Mesothelial cell of epicardium (in vitro differentiated cells): ENCODE measurements around the gene AGMO. TPM values are rescaled to one million over a fixed set of nuclear protein-coding genes. Genes with fewer than 3 reads are reported as not detected.

Experiments
- DNase-seq, 2 experiments: peaks; one replicate each; pipeline ENCODE4 v3.0.0; 2021; ENCODE audit warnings: low spot score in 2 of 2; ENCODE audit not compliant: unreplicated experiment in 2 of 2
- H3K27ac Mint-ChIP-seq: 2 replicates; pipeline ENCODE4 v1.8.0; 2021; ENCODE audit warnings: mixed read lengths
- H3K27me3 Mint-ChIP-seq: 2 replicates; pipeline ENCODE4 v1.8.0; 2021; ENCODE audit warnings: low read depth, mixed read lengths
- H3K36me3 Mint-ChIP-seq: 2 replicates; pipeline ENCODE4 v1.8.0; 2021; ENCODE audit warnings: mixed read lengths
- H3K4me1 Mint-ChIP-seq: 2 replicates; pipeline ENCODE4 v1.8.0; 2021; ENCODE audit warnings: mixed read lengths
- H3K4me3 Mint-ChIP-seq: 2 replicates; pipeline ENCODE4 v1.8.0; 2021; ENCODE audit warnings: mild to moderate bottlenecking, moderate library complexity, mixed read lengths
- H3K9me3 Mint-ChIP-seq: 2 replicates; pipeline ENCODE4 v1.8.0; 2021; ENCODE audit warnings: mixed read lengths
- total RNA-seq: library from RNA; stranded (reverse); gene quantifications from 3 replicates; pipeline ENCODE4 v1.2.1, GENCODE V29; 2021
- TF ChIP-seq, protein P1 (sequence below): fragments of 200-600 bp; sonication (generic); IDR thresholded peaks from one replicate; pipeline ENCODE4 v1.5.0; 2021; ENCODE audit warnings: antibody characterized with exemption; ENCODE audit not compliant: unreplicated experiment

AGMO gene
- total RNA-seq, 1 donor from 2014 or later: 1.0 TPM

DNA sequence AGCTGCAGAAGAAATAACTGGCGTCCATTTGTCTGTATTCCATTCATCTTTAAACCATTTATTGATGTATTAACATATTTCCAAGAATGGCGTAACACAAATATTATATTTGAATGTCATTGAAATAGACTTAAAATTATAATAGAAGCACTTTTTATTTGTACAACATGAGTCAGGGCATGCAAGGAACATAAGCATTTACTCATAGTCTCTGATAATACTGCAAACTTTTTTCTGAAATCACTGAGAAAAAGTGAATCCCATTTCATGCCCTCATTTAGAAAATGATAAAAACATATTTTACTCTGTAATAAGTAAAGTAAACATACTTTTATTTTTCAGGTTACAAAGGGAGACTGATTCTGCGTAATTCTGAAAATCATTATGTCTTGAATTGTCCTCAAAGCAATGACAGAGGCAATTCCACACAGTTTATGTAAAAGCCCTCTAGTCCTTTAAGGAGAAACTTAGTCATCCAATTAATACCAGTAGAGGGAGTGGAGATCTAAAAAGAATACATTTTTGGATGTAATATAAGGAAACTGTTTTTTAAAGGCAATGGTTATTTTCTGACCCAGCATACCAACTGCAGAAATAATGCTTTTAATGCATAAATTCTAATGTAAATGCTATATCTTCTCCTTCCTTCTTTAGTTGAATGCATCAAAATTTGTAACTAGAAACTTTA is 58.1 kb downstream of the AGMO start:
- Mint-ChIP-seq H3K4me1 (peaks cover 7% of the 10 kb centered on the region), H3K4me3 (no peak overlapping the region)
- no peak for DNase-seq

DNA sequence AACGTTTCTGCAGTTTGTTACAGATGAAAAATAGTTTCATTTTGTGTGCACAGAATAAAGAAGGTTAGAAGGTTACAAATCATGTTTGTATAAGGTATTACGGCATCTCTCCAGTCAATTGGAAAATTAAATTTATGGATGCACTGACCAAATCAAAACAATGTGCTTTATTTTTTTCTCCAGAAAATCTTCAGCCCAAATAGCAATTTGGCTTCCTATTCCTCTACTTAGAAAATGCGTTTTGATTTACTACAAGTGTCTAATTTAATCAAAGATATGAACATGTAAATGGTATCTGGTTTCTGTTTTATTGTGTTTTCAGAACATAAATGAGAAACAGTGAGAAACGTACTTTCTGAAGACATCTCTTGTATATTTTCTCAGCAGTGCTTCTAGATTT is 63.4 kb downstream of the AGMO start:
- H3K36me3 Mint-ChIP-seq: no peaks in the 10 kb centered on the region
- DNase-seq: no peak
- no peaks in the 10 kb centered on the region for H3K9me3 Mint-ChIP-seq
- TF ChIP-seq, protein P1, sequence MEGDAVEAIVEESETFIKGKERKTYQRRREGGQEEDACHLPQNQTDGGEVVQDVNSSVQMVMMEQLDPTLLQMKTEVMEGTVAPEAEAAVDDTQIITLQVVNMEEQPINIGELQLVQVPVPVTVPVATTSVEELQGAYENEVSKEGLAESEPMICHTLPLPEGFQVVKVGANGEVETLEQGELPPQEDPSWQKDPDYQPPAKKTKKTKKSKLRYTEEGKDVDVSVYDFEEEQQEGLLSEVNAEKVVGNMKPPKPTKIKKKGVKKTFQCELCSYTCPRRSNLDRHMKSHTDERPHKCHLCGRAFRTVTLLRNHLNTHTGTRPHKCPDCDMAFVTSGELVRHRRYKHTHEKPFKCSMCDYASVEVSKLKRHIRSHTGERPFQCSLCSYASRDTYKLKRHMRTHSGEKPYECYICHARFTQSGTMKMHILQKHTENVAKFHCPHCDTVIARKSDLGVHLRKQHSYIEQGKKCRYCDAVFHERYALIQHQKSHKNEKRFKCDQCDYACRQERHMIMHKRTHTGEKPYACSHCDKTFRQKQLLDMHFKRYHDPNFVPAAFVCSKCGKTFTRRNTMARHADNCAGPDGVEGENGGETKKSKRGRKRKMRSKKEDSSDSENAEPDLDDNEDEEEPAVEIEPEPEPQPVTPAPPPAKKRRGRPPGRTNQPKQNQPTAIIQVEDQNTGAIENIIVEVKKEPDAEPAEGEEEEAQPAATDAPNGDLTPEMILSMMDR: no peak
- H3K4me1 Mint-ChIP-seq: peaks cover 18% of the 10 kb centered on the region
- H3K4me3 Mint-ChIP-seq: no peak overlapping the region
- H3K27me3 Mint-ChIP-seq: no peaks in the 10 kb centered on the region
- no peak overlapping the region for H3K27ac Mint-ChIP-seq

More for the DNA sequence above, 58.1 kb downstream of the AGMO start:
- no peaks in the 10 kb centered on the region for H3K9me3 Mint-ChIP-seq
- TF ChIP-seq, protein P1: no peak
- no peaks in the 10 kb centered on the region for H3K27me3 Mint-ChIP-seq
- no peak overlapping the region for H3K27ac Mint-ChIP-seq
- H3K36me3 Mint-ChIP-seq: no peaks in the 10 kb centered on the region

DNA sequence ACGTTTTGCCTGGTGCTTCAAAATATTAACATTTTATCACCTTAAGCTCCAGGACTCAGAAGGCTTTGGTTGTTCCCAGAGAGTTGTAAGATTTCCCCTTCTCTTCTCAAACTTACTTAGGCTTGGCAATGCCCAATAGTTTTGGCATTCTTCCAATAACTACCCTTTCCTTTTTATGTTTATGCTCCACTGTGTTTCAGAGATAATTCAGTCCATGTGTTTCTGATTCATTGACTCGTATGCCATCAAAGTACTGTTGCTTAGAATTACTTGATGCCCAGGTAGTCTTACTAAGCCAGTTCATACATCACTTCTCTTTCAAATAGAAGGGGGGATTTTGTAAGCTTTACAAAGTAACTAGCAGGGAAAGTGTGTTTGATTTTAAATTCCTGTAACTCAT is 66.6 kb downstream of the AGMO start:
- Mint-ChIP-seq H3K27me3 (no peaks in the 10 kb centered on the region), H3K4me3 (no peak overlapping the region), H3K27ac (no peak overlapping the region), H3K36me3 (no peaks in the 10 kb centered on the region), H3K9me3 (no peaks in the 10 kb centered on the region), H3K4me1 (peaks cover 18% of the 10 kb centered on the region)
- TF ChIP-seq, protein P1: no peak
- DNase-seq: no peak

DNA sequence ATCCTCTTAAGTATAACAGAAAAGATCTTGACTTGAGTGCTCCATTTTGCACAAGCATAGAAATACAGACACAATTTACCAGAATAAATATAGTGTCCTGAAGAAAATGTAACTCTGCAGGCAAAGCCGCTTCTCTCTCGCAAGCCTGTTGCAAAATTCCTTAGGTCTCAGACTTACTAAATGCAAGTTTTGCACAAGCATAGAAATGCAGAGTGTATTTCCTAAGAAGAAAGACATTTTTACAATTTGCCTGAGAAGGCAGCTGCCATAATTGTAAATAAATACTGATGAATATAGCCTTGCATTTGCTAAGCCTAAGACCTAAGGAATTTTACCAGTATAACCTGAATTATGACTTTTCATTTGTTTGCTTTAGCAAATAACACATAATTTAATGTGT is 67.1 kb downstream of the AGMO start:
- H3K36me3 Mint-ChIP-seq: no peaks in the 10 kb centered on the region
- no peak overlapping the region for H3K4me3 Mint-ChIP-seq
- TF ChIP-seq, protein P1: no peak
- no peaks in the 10 kb centered on the region for H3K9me3 Mint-ChIP-seq
- DNase-seq: no peak
- H3K27ac Mint-ChIP-seq: no peak overlapping the region
- peaks cover 19% of the 10 kb centered on the region for H3K4me1 Mint-ChIP-seq
- H3K27me3 Mint-ChIP-seq: no peaks in the 10 kb centered on the region

DNA sequence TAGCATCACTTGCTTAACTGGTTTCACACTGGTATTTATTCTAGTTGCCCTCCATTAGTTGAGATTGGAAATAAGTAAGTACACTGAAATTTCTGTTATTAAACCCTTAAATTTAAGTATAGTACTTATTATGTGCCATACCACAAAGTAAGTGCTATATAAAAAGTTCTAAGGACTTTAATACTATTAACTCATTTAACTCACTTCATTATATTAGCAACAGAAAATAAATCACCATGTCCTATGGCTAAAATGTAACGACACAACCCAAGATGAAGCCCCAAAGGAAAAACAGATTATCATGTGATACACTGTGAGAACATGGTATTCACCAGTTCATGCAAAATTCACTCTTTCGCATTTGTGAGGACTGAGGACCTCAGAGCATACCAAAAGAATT is 70.5 kb downstream of the AGMO start:
- no peak for DNase-seq
- TF ChIP-seq, protein P1: no peak
- Mint-ChIP-seq H3K4me1 (peaks cover 22% of the 10 kb centered on the region), H3K27me3 (no peaks in the 10 kb centered on the region), H3K9me3 (no peaks in the 10 kb centered on the region), H3K36me3 (no peaks in the 10 kb centered on the region), H3K4me3 (no peak overlapping the region), H3K27ac (no peak overlapping the region)

DNA sequence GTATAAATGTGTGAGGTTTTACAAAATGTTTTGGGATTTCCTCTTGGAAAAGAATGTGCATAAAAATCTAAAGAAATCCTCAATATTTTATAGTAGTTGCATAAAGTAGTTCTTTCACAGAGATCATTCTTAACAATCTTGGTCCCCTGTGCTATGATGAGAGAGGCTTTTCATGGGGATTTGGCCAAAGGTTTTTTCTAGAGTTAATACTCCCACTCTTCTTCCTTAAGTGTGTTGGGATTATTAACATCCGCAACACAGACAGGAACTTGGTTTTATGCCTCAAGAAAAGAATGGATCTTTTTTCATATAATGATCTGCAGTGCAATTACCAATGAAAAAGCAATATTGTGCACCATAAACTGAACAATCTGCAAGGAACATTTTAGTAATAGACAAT is 71.5 kb downstream of the AGMO start:
- Mint-ChIP-seq H3K36me3 (no peaks in the 10 kb centered on the region), H3K27ac (no peak overlapping the region), H3K9me3 (no peaks in the 10 kb centered on the region), H3K4me3 (no peak overlapping the region), H3K4me1 (peaks cover 17% of the 10 kb centered on the region), H3K27me3 (no peaks in the 10 kb centered on the region)
- TF ChIP-seq, protein P1: no peak
- DNase-seq: no peak
